ENCODE measurements around the gene KLHL8. TPM values are rescaled to one million over a fixed set of nuclear protein-coding genes. Genes with fewer than 3 reads are reported as not detected.

KLHL8 gene
- total RNA-seq, result 6.1 and 7.5 TPM in 2 replicates

DNA sequence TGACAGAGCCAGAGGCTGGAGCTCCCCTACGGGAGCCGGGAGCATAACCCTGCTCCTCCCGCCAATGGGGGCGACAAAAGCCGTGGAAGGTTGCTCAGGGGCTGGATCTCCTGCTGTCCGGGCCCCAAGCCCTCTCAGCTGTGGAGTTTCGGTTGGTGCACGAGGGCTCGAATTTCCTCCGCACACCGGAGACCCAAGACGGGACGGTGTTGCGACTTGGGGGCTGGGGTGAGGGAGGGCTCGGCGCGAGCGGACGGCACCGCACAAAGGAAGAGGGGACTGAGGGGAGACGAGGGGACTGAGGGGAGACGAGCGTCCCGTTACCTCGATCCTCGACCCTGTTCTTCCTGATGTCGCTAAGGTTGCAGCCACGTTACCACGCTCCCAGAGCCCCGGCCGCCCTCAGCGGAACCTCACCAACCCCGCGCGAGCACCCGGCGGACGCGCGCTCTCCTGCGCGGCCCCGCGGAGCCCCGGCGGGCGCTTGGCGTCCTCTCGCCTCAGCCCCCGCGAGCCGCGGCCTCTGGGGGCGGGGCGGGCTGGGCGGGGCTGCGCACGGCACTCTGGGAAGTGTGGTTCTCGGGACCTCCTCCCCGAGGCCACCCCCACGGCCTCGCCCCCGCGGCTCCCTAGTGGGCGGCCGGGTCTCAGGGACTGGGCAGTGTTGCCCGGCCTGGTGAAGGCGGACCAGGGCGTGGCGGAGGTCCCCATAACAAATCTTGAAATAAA, at the start of gene KLHL8:
TSS of gene KLHL8 (minus strand) at position 525 of the 729 bp plus-strand sequence. CDS start 25,079 bp downstream, outside the sequence.

Other genes starting within 250 kb of the KLHL8 start
- not detected in 2 replicates for gene HSD17B13, start 102.3 kb upstream of the KLHL8 start, total RNA-seq
- gene HSD17B11, start 170.6 kb upstream of the KLHL8 start, total RNA-seq, result 21.0 and 27.1 TPM in 2 replicates
- 6.9 and 7.5 TPM in 2 replicates for gene NUDT9, start 202.0 kb upstream of the KLHL8 start, total RNA-seq